ENCODE measurements around the gene FAM50A. TPM values are rescaled to one million over a fixed set of nuclear protein-coding genes. Genes with fewer than 3 reads are reported as not detected.
A peak's percentile ranks its signal among the peaks of the same experiment; 100 is the strongest.

The FAM50A gene
- total RNA-seq, 1 experiment from 2014 or later = 75.9 TPM

DNA sequence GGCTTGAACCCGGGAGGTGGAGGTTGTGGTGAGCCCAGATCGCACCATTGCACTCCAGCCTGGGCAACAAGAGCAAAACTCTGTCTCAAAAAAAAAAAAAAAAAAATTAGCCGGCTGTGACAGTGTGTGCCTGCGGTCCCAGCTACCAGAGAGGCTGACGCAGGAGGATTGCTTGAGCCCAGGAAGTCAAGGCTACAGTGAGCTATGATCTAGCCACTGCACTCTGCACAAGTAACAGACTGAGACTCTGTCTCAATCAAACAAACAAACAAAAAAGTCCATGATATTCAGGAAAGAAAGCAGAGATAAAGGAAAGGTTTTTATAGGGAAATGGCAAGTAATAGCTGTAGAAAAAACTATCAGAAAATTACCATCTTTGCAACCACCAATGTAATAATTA is 37.3 kb downstream of the FAM50A start:
- no peaks in the 10 kb centered on the region for H3K4me1 ChIP-seq
- no peak overlapping the region for H3K4me3 ChIP-seq (ENCODE audit: low read depth, low read length)
- no peak for DNase-seq
- Mint-ChIP-seq H3K27ac (ENCODE audit: unreplicated experiment) (no peak overlapping the region), H3K36me3 (ENCODE audit: insufficient read depth, unreplicated experiment) (peaks cover 29% of the 10 kb centered on the region), H3K27me3 (ENCODE audit: insufficient read depth, unreplicated experiment) (no peaks in the 10 kb centered on the region), H3K4me1 (ENCODE audit: low read depth, unreplicated experiment) (no peaks in the 10 kb centered on the region), H3K4me3 (ENCODE audit: unreplicated experiment) (no peak overlapping the region), H3K9me3 (ENCODE audit: unreplicated experiment) (no peaks in the 10 kb centered on the region)
- CTCF ChIA-PET = no interaction called here
- POLR2A ChIA-PET = interaction anchor here (0.8 kb wide), 1 partner anchor 9 kb away, joined by 3 read pairs; the partner anchor contains the start of gene SLC10A3
- intact Hi-C loops (cut with micrococcal nuclease; ENCODE audit: unreplicated experiment) = no loop called here
- 0 out of 2 replicates have a peak, but pooled peaks cover 1% of the 10 kb centered on the region for H3K36me3 ChIP-seq (ENCODE audit: control insufficient read depth, insufficient read depth, low read length)
- H3K9me3 ChIP-seq = no peaks in the 10 kb centered on the region
- TF ChIP-seq, protein P1, sequence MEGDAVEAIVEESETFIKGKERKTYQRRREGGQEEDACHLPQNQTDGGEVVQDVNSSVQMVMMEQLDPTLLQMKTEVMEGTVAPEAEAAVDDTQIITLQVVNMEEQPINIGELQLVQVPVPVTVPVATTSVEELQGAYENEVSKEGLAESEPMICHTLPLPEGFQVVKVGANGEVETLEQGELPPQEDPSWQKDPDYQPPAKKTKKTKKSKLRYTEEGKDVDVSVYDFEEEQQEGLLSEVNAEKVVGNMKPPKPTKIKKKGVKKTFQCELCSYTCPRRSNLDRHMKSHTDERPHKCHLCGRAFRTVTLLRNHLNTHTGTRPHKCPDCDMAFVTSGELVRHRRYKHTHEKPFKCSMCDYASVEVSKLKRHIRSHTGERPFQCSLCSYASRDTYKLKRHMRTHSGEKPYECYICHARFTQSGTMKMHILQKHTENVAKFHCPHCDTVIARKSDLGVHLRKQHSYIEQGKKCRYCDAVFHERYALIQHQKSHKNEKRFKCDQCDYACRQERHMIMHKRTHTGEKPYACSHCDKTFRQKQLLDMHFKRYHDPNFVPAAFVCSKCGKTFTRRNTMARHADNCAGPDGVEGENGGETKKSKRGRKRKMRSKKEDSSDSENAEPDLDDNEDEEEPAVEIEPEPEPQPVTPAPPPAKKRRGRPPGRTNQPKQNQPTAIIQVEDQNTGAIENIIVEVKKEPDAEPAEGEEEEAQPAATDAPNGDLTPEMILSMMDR (IDR thresholded peaks at IDR 0.05; ENCODE audit: insufficient read depth in 1 of 2, low read depth in 1 of 2, low read length in 1 of 2, severe bottlenecking in 1 of 2, unreplicated experiment in 1 of 2) = no peak
- no peaks in the 10 kb centered on the region for H3K27me3 ChIP-seq (replicated peaks; ENCODE audit: control insufficient read depth, insufficient read depth, low read length)
- BruUV-seq (replicated peaks) = no TSS peak

DNA sequence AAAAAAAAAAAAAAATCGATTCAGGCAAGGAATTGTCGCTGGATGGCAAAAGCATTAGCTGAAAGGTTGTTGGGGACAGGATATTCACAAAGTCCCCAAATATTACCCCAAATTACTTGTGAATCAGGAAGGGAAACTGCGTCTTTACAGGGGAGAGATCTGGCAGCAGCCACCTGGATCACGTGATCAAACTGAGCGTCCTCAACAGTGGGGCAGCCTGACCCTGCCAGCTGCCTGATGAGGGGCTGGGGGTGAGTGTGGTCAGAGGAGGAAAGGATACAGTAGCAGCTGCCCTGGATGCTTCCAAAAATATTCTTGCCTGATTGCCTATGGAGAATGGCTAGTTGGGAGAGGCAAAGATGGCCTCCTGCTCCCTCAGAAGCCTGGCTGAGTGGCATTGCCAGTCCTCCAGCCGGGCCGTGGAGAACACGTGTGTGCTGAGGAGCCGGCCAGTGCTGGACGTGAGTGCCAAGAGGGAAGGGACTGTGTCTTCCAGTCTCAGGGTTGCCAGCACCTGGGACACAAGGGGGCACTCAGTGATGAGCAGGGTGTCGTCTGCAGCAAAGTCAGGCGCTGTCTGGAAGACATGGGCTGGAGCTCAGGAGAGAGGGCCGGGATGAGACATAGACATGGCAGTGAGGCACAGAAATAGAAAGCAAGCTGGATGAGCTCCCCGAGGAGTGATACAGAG is 38.1 kb downstream of the FAM50A start:
- POLR2A ChIA-PET = interaction anchor here (0.8 kb wide), 1 partner anchor 8 kb away, joined by 3 read pairs; the partner anchor contains the start of gene SLC10A3
- no peaks in the 10 kb centered on the region for H3K4me1 Mint-ChIP-seq (ENCODE audit: low read depth, unreplicated experiment)
- TF ChIP-seq, protein P1 (IDR thresholded peaks at IDR 0.05; ENCODE audit: insufficient read depth in 1 of 2, low read depth in 1 of 2, low read length in 1 of 2, severe bottlenecking in 1 of 2, unreplicated experiment in 1 of 2) = no peak
- Histone ChIP-seq H3K36me3 (ENCODE audit: control insufficient read depth, insufficient read depth, low read length) (0 out of 2 replicates have a peak, but pooled peaks cover 1% of the 10 kb centered on the region), H3K9me3 (no peaks in the 10 kb centered on the region), H3K4me1 (peaks cover 2% of the 10 kb centered on the region; the same call in 1 of the 2 replicates), H3K4me3 (ENCODE audit: low read depth, low read length) (no peak overlapping the region), H3K27me3 (replicated peaks; ENCODE audit: control insufficient read depth, insufficient read depth, low read length) (no peaks in the 10 kb centered on the region)
- H3K27me3 Mint-ChIP-seq (ENCODE audit: insufficient read depth, unreplicated experiment) = no peaks in the 10 kb centered on the region
- CTCF ChIA-PET = no interaction called here
- no peak overlapping the region for H3K27ac Mint-ChIP-seq (ENCODE audit: unreplicated experiment)
- H3K4me3 Mint-ChIP-seq (ENCODE audit: unreplicated experiment) = no peak overlapping the region
- H3K9me3 Mint-ChIP-seq (ENCODE audit: unreplicated experiment) = no peaks in the 10 kb centered on the region
- intact Hi-C loops (cut with micrococcal nuclease; ENCODE audit: unreplicated experiment) = no loop called here
- peaks cover 25% of the 10 kb centered on the region for H3K36me3 Mint-ChIP-seq (ENCODE audit: insufficient read depth, unreplicated experiment)
- no peak for DNase-seq
- BruUV-seq (replicated peaks) = no TSS peak

DNA sequence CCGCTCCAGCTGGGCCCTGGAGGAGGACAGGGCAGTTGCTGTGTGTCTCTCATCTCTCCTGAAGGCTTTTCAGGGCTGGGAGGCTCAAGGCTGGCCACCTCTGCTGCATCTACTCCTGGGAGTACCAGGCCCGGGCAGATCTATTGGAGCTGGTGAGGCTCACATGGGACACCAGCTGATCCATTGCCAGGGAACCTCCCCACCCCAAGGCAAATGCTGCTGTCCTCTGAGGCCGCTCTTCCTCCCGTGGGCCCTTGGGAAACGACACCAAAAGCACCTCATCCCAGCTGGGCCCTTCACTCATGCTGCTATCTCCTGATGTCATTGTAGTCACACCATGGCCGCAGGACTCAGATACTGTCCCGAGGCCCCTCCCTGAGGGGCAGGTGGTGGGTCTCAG is 38.8 kb downstream of the FAM50A start:
- H3K27me3 ChIP-seq (replicated peaks; ENCODE audit: control insufficient read depth, insufficient read depth, low read length) = no peaks in the 10 kb centered on the region
- BruUV-seq (replicated peaks) = no TSS peak
- no peaks in the 10 kb centered on the region for H3K27me3 Mint-ChIP-seq (ENCODE audit: insufficient read depth, unreplicated experiment)
- no peaks in the 10 kb centered on the region for H3K4me1 Mint-ChIP-seq (ENCODE audit: low read depth, unreplicated experiment)
- peak overlapping the region; percentile 48 for H3K27ac Mint-ChIP-seq (ENCODE audit: unreplicated experiment)
- H3K9me3 ChIP-seq = no peaks in the 10 kb centered on the region
- intact Hi-C loops (cut with micrococcal nuclease; ENCODE audit: unreplicated experiment) = no loop called here
- 0 out of 2 replicates have a peak, but pooled peaks cover 1% of the 10 kb centered on the region for H3K36me3 ChIP-seq (ENCODE audit: control insufficient read depth, insufficient read depth, low read length)
- H3K9me3 Mint-ChIP-seq (ENCODE audit: unreplicated experiment) = no peaks in the 10 kb centered on the region
- TF ChIP-seq, protein P1 (IDR thresholded peaks at IDR 0.05; ENCODE audit: insufficient read depth in 1 of 2, low read depth in 1 of 2, low read length in 1 of 2, severe bottlenecking in 1 of 2, unreplicated experiment in 1 of 2) = no peak
- peaks cover 4% of the 10 kb centered on the region; the same call in 1 of the 2 replicates for H3K4me1 ChIP-seq
- no peak overlapping the region for H3K4me3 ChIP-seq (ENCODE audit: low read depth, low read length)
- ChIA-PET CTCF (no interaction called here), POLR2A (no interaction called here)
- H3K36me3 Mint-ChIP-seq (ENCODE audit: insufficient read depth, unreplicated experiment) = peaks cover 25% of the 10 kb centered on the region
- no peak for DNase-seq
- H3K4me3 Mint-ChIP-seq (ENCODE audit: unreplicated experiment) = no peak overlapping the region

All from Caco-2 (cell line).